Natural killer cell (primary cell): ENCODE data around the gene SCAPER. TPM values are rescaled to one million over a fixed set of nuclear protein-coding genes. Genes with fewer than 3 reads are reported as not detected.

Source experiments
- ATAC-seq, 3 donors: fragments of 150-1000 bp in 2 of 3; fragments of 200-7000 bp in 1 of 3; cut with Tn5 transposase; 1 replicate in 1 of 3; 2 replicates in 2 of 3; pipeline ENCODE4 v1.10.0; 2021; ENCODE audit warnings: mild to moderate bottlenecking in 2 of 3, moderate library complexity in 2 of 3
- DNase-seq, 2 donors: peaks; one replicate each; pipeline versions ENCODE4 v3.0.0 to v3.0.0-alpha.2; 2013 to 2021; ENCODE audit warnings: mixed read lengths in 1 of 2
- H3K27ac ChIP-seq: one replicate; pipeline ENCODE4 v1.5.1; 2013; ENCODE audit warnings: mild to moderate bottlenecking, low read length
- H3K27me3 ChIP-seq: one replicate; pipeline ENCODE4 v1.6.1; 2013; ENCODE audit warnings: low read length; ENCODE audit not compliant: control insufficient read depth, insufficient read depth
- H3K36me3 ChIP-seq: one replicate; pipeline ENCODE4 v1.6.1; 2013; ENCODE audit warnings: low read length; ENCODE audit not compliant: control insufficient read depth, insufficient read depth
- H3K4me1 ChIP-seq: one replicate; pipeline ENCODE4 v1.6.1; 2013; ENCODE audit warnings: low read length; ENCODE audit not compliant: control insufficient read depth, insufficient read depth
- H3K4me3 ChIP-seq: one replicate; pipeline ENCODE4 v1.5.1; 2013; ENCODE audit warnings: low read length
- H3K9me3 ChIP-seq: one replicate; pipeline ENCODE4 v1.6.1; 2013; ENCODE audit warnings: low read length; ENCODE audit not compliant: control insufficient read depth, insufficient read depth
- H3K27ac Mint-ChIP-seq, 2 donors: one replicate each; pipeline ENCODE4 v1.8.0; 2022; ENCODE audit warnings: mild to moderate bottlenecking in 2 of 2, mixed read lengths in 2 of 2, moderate library complexity in 1 of 2
- H3K27me3 Mint-ChIP-seq, 2 donors: one replicate each; pipeline ENCODE4 v1.8.0; 2022; ENCODE audit warnings: low read depth in 2 of 2, mixed read lengths in 2 of 2
- H3K36me3 Mint-ChIP-seq: one replicate; pipeline ENCODE4 v1.8.0; 2022; ENCODE audit warnings: mixed read lengths
- H3K4me1 Mint-ChIP-seq, 2 donors: one replicate each; pipeline ENCODE4 v1.8.0; 2022; ENCODE audit warnings: mixed read lengths in 2 of 2
- H3K4me3 Mint-ChIP-seq: one replicate; pipeline ENCODE4 v1.8.0; 2022; ENCODE audit warnings: mild to moderate bottlenecking, moderate library complexity, mixed read lengths
- H3K9me3 Mint-ChIP-seq, 2 donors: one replicate each; pipeline ENCODE4 v1.8.0; 2022; ENCODE audit warnings: mixed read lengths in 2 of 2
- WGBS: methylation state at CpG from one replicate; pipeline ENCODE4 v1.1.7; 2013; ENCODE audit warnings: missing lambda C conversion rate; ENCODE audit not compliant: insufficient coverage; 5-methylcytosine and 5-hydroxymethylcytosine counted together
- intact Hi-C: fragments of 100-400 bp; cut with micrococcal nuclease; formaldehyde crosslinking; loops from one replicate; pipeline ENCODE4 v1.14.2; 2022
- total RNA-seq, 4 donors: library from RNA; stranded (reverse); fragments of 120-200 nt in 1 of 4; gene quantifications; one replicate each; pipeline versions ENCODE4 v1.2.3 to v1.2.4, GENCODE V29; 2013 to 2022
- TF ChIP-seq, protein P1 (sequence below): fragments of 200-600 bp; IDR thresholded peaks from one replicate; pipeline ENCODE4 v1.8.0; 2022; ENCODE audit warnings: antibody characterized with exemption

SCAPER gene
- total RNA-seq, 3 donors from 2014 or later (not counting 1 experiment from before 2014, with no cell fraction given) = 48.1 to 53.6 (median 51.8) TPM

DNA sequence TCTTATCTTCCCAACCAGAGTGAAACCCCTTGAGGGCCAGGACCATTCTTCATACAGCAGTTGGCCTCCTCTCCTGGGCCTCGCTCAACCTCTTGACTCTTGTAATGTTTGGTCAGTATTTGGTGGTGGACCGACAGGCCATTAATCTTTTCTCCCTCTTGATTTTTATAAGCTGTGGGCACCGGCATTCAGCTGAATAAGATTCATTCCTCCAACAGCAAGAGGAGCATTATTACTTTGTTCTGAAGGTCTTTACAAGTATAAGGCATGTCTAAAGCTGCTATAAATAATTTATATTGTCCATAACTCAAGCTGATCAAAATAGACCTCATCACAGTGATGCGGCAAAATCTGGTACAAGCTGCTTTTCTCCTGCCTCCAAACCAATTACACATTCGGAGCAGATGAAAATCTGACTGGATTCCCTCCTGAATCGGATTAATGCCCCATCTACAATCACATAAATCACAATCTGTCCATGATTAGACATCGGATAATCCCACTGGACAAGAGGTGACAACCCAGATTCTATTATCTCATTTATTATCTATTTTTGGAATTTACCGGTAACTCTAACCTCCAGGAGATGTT, 576.9 kb downstream of the SCAPER start:
- H3K36me3 ChIP-seq = no peaks in the 10 kb centered on the region
- H3K9me3 Mint-ChIP-seq = no peaks in the 10 kb centered on the region
- no peak overlapping the region for H3K4me3 ChIP-seq
- no peaks in the 10 kb centered on the region for H3K4me1 ChIP-seq
- H3K36me3 Mint-ChIP-seq = no peaks in the 10 kb centered on the region
- H3K4me3 Mint-ChIP-seq = no peak overlapping the region
- H3K27me3 Mint-ChIP-seq = peaks cover 47 to 61% of the 10 kb centered on the region in 2 donors
- ATAC-seq = no peak
- TF ChIP-seq, protein P1, sequence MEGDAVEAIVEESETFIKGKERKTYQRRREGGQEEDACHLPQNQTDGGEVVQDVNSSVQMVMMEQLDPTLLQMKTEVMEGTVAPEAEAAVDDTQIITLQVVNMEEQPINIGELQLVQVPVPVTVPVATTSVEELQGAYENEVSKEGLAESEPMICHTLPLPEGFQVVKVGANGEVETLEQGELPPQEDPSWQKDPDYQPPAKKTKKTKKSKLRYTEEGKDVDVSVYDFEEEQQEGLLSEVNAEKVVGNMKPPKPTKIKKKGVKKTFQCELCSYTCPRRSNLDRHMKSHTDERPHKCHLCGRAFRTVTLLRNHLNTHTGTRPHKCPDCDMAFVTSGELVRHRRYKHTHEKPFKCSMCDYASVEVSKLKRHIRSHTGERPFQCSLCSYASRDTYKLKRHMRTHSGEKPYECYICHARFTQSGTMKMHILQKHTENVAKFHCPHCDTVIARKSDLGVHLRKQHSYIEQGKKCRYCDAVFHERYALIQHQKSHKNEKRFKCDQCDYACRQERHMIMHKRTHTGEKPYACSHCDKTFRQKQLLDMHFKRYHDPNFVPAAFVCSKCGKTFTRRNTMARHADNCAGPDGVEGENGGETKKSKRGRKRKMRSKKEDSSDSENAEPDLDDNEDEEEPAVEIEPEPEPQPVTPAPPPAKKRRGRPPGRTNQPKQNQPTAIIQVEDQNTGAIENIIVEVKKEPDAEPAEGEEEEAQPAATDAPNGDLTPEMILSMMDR = no peak
- peaks cover 7% of the 10 kb centered on the region for H3K27me3 ChIP-seq
- no peak for DNase-seq
- no peak overlapping the region for H3K27ac ChIP-seq
- no peaks in the 10 kb centered on the region for H3K9me3 ChIP-seq
- no peak overlapping the region for H3K27ac Mint-ChIP-seq
- H3K4me1 Mint-ChIP-seq = no peaks in the 10 kb centered on the region
- intact Hi-C loops = no loop called here
- 91% methylated on average over 7 of the region's 8 CpGs for WGBS

DNA sequence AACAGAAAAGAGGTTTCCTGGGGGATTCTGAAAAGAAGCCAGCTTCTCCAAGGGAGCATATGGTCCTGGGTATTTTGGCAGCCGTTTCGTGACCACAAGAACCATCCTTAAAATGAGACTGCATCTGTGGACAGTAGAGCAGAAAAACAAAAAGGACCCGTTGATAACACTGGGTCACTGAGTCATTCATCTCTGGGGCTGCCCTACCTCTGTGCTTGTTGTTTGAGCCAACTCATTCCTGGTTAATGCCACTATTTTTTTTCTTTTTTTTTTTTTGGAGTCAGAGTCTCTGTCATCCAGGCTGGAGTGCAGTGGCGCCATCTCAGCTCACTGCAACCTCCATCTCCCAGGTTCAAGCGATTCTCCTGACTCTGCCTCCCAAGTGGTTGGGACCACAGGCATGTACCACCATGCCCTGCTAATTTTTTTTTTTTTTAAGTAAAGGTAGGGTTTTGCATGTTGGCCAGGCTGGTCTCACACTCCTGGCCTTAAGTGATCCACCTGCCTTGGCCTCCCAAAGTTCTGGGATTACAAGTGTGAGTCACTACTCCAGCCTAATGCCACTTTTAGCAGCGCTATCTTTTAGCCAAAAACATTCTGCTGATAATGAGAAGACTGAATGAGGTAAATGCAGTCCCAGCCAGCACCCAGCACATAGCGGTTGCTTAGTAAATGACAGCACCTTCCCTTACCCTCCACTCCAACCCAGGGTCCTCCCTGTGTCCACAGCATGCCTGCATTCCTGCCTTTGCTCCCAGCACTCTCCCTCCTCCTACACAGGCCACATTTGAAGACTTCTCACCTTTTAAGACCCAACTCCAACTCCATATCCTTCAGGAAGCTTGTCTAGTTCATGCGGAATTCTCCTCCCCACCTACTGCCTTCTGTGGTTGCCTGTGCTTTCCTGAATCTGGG, 577.7 kb downstream of the SCAPER start:
- H3K4me1 ChIP-seq = no peaks in the 10 kb centered on the region
- H3K36me3 ChIP-seq = no peaks in the 10 kb centered on the region
- no peaks in the 10 kb centered on the region for H3K4me1 Mint-ChIP-seq
- no peak for ATAC-seq
- H3K27me3 ChIP-seq = peaks cover 12% of the 10 kb centered on the region
- no peaks in the 10 kb centered on the region for H3K36me3 Mint-ChIP-seq
- no peaks in the 10 kb centered on the region for H3K9me3 ChIP-seq
- 81% methylated on average over 8 of the region's 8 CpGs for WGBS
- H3K4me3 ChIP-seq = no peak overlapping the region
- no peak overlapping the region for H3K4me3 Mint-ChIP-seq
- no peak for DNase-seq
- H3K27me3 Mint-ChIP-seq = peaks cover 45 to 61% of the 10 kb centered on the region in 2 donors
- TF ChIP-seq, protein P1 = no peak
- H3K9me3 Mint-ChIP-seq = no peaks in the 10 kb centered on the region
- intact Hi-C loops = no loop called here
- H3K27ac Mint-ChIP-seq = no peak overlapping the region
- H3K27ac ChIP-seq = no peak overlapping the region

GRCh38 chr15:76325704-76326103, 579.4 kb downstream of the SCAPER start:
- no peaks in the 10 kb centered on the region for H3K4me1 ChIP-seq
- Mint-ChIP-seq H3K27ac (no peak overlapping the region), H3K27me3 (peaks cover 42 to 68% of the 10 kb centered on the region in 2 donors), H3K4me3 (no peak overlapping the region), H3K4me1 (no peaks in the 10 kb centered on the region), H3K9me3 (no peaks in the 10 kb centered on the region), H3K36me3 (no peaks in the 10 kb centered on the region)
- H3K9me3 ChIP-seq = no peaks in the 10 kb centered on the region
- no peaks in the 10 kb centered on the region for H3K36me3 ChIP-seq
- intact Hi-C loops = no loop called here
- no peak overlapping the region for H3K4me3 ChIP-seq
- ATAC-seq = no peak
- DNase-seq = no peak
- TF ChIP-seq, protein P1 = no peak
- no peak overlapping the region for H3K27ac ChIP-seq
- H3K27me3 ChIP-seq = peaks cover 12% of the 10 kb centered on the region
- 82% methylated on average over 2 of the region's 2 CpGs for WGBS
